ACHN (cell line): Measurements from ENCODE around the gene CPAMD8.

Experiments used
- DNase-seq: peaks from one replicate; pipeline ENCODE4 v3.0.0-alpha.2; 2015
- in situ Hi-C: cut with HindIII; loops from 2 replicates; pipeline ENCODE4 v1.10.0; 2017; ENCODE audit warnings: low sequenced_read_pairs, low pct_ligation_motif_present, low pct_unique_long_range_greater_than_20kb

Gene CPAMD8

GRCh38 chr19:16871871-16872270 is 154.7 kb downstream of the CPAMD8 start:
- no peak for DNase-seq
- in situ Hi-C loops = no loop called here

GRCh38 chr19:16869331-16869972 is 157.2 kb downstream of the CPAMD8 start:
- DNase-seq = no peak

GRCh38 chr19:16868423-16869130 is 158.0 kb downstream of the CPAMD8 start:
- DNase-seq = no peak
- in situ Hi-C loops = no loop called here

More at GRCh38 chr19:16869331-16869972, 157.2 kb downstream of the CPAMD8 start:
- in situ Hi-C loops = no loop called here

GRCh38 chr19:16867211-16867610 is 159.4 kb downstream of the CPAMD8 start:
- in situ Hi-C loops = no loop called here
- no peak for DNase-seq

GRCh38 chr19:16862826-16863415 is 163.7 kb downstream of the CPAMD8 start:
- DNase-seq = no peak
- in situ Hi-C loops = no loop called here

- in situ Hi-C loops = no loop called here
These were observed 164.8 kb downstream of the CPAMD8 start for GRCh38 chr19:16861834-16862233.

GRCh38 chr19:16861011-16861410 is 165.6 kb downstream of the CPAMD8 start:
- in situ Hi-C loops = no loop called here
- no peak for DNase-seq

More at GRCh38 chr19:16861834-16862233, 164.8 kb downstream of the CPAMD8 start:
- DNase-seq = no peak

- in situ Hi-C loops = no loop called here
- no peak for DNase-seq
These were observed 166.5 kb downstream of the CPAMD8 start for GRCh38 chr19:16860118-16860517.

GRCh38 chr19:16859626-16860025 is 167.0 kb downstream of the CPAMD8 start:
- in situ Hi-C loops = no loop called here
- no peak for DNase-seq

GRCh38 chr19:16856091-16856490 is 170.5 kb downstream of the CPAMD8 start:
- in situ Hi-C loops = no loop called here
- DNase-seq = no peak

- in situ Hi-C loops = no loop called here
These were observed 173.5 kb downstream of the CPAMD8 start for GRCh38 chr19:16853066-16853465.

GRCh38 chr19:16851031-16851712 is 175.4 kb downstream of the CPAMD8 start:
- peak; percentile 82 for DNase-seq
- in situ Hi-C loops = no loop called here

More at GRCh38 chr19:16853066-16853465, 173.5 kb downstream of the CPAMD8 start:
- DNase-seq = no peak

- in situ Hi-C loops = no loop called here
- DNase-seq = no peak
These were observed 176.5 kb downstream of the CPAMD8 start for GRCh38 chr19:16850133-16850532.

- DNase-seq = peak; percentile 6
- in situ Hi-C loops = no loop called here
These were observed 177.4 kb downstream of the CPAMD8 start for GRCh38 chr19:16849168-16849567.

- in situ Hi-C loops = no loop called here
- DNase-seq = no peak
These were observed 179.2 kb downstream of the CPAMD8 start for GRCh38 chr19:16847430-16847829.

- in situ Hi-C loops = no loop called here
These were observed 179.7 kb downstream of the CPAMD8 start for GRCh38 chr19:16846901-16847300.

More at GRCh38 chr19:16846901-16847300, 179.7 kb downstream of the CPAMD8 start:
- no peak for DNase-seq
